Mucosa of descending colon (tissue), 3 donors: ENCODE data around the gene SF3B3. TPM values are rescaled to one million over a fixed set of nuclear protein-coding genes. Genes with fewer than 3 reads are reported as not detected.
"Not testable (repeated sequence)": the region's sequence is repeated elsewhere in the genome, so short reads cannot be mapped to it uniquely, and the experiment has no call there.

ENCODE experiments used
- ATAC-seq: fragments of 200-7000 bp; cut with Tn5 transposase; one replicate; pipeline ENCODE4 v1.9.1; 2020; ENCODE audit warnings: mild to moderate bottlenecking, moderate library complexity
- DNase-seq, 3 donors: peaks; one replicate each; pipeline ENCODE4 v3.0.0-alpha.2; 2020
- H3K36me3 ChIP-seq: fragments of 200-600 bp; one replicate; pipeline ENCODE4 v1.8.0; 2021; ENCODE audit warnings: low read depth, mild to moderate bottlenecking
- H3K4me1 ChIP-seq: fragments of 200-600 bp; one replicate; pipeline ENCODE4 v1.8.0; 2021; ENCODE audit warnings: low read depth, mild to moderate bottlenecking
- H3K4me3 ChIP-seq: fragments of 200-600 bp; one replicate; pipeline ENCODE4 v1.8.0; 2021; ENCODE audit warnings: mild to moderate bottlenecking
- H3K9me3 ChIP-seq: fragments of 200-600 bp; one replicate; pipeline ENCODE4 v1.8.0; 2021; ENCODE audit warnings: mild to moderate bottlenecking
- intact Hi-C, 2 donors: fragments of 100-400 bp; cut with DNase I in 1 of 2; cut with micrococcal nuclease in 1 of 2; formaldehyde crosslinking; loops; one replicate each; pipeline versions ENCODE4 v1.11.0 to v1.11.1; 2022; cut with DNase I, micrococcal nuclease
- total RNA-seq, 3 donors: library from RNA; stranded (reverse); fragmentation: NEBNext Ultra II Directional in 2 of 3; extraction: Animal tissue kit (Norgen Biotek cat#: 25700) in 2 of 3; gene quantifications; one replicate each; pipeline versions ENCODE4 v1.2.1 to v1.2.4, GENCODE V29; 2021 to 2023
- TF ChIP-seq, protein P1 (sequence below): fragments of 200-600 bp; IDR thresholded peaks from one replicate; pipeline ENCODE4 v1.8.0; 2022; ENCODE audit warnings: antibody characterized with exemption, mild to moderate bottlenecking
- donor health status: DM: no; HTN: no; CAD: no; lungs with moderate emphysema.
- donor health status: DM: no; HTN: no; CAD: no.
- donor health status: DM: no; HTN: yes; CAD: no.

SF3B3 gene
- total RNA-seq, 3 donors from 2014 or later: 158 to 179 (median 173) TPM

GRCh38 chr16:70512456-70512855 is 11.2 kb upstream of the SF3B3 start:
- intact Hi-C loops: no loop called here
- H3K9me3 ChIP-seq: no peaks in the 10 kb centered on the region
- no peak for DNase-seq
- ATAC-seq: no peak
- H3K4me3 ChIP-seq: no peak overlapping the region
- no peaks in the 10 kb centered on the region for H3K4me1 ChIP-seq
- H3K36me3 ChIP-seq: peaks cover 23% of the 10 kb centered on the region
- TF ChIP-seq, protein P1, sequence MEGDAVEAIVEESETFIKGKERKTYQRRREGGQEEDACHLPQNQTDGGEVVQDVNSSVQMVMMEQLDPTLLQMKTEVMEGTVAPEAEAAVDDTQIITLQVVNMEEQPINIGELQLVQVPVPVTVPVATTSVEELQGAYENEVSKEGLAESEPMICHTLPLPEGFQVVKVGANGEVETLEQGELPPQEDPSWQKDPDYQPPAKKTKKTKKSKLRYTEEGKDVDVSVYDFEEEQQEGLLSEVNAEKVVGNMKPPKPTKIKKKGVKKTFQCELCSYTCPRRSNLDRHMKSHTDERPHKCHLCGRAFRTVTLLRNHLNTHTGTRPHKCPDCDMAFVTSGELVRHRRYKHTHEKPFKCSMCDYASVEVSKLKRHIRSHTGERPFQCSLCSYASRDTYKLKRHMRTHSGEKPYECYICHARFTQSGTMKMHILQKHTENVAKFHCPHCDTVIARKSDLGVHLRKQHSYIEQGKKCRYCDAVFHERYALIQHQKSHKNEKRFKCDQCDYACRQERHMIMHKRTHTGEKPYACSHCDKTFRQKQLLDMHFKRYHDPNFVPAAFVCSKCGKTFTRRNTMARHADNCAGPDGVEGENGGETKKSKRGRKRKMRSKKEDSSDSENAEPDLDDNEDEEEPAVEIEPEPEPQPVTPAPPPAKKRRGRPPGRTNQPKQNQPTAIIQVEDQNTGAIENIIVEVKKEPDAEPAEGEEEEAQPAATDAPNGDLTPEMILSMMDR: no peak

- intact Hi-C loops: no loop called here
- TF ChIP-seq, protein P1: no peak
Measured at GRCh38 chr16:70520612-70521297, 2.9 kb upstream of the SF3B3 start.

DNA sequence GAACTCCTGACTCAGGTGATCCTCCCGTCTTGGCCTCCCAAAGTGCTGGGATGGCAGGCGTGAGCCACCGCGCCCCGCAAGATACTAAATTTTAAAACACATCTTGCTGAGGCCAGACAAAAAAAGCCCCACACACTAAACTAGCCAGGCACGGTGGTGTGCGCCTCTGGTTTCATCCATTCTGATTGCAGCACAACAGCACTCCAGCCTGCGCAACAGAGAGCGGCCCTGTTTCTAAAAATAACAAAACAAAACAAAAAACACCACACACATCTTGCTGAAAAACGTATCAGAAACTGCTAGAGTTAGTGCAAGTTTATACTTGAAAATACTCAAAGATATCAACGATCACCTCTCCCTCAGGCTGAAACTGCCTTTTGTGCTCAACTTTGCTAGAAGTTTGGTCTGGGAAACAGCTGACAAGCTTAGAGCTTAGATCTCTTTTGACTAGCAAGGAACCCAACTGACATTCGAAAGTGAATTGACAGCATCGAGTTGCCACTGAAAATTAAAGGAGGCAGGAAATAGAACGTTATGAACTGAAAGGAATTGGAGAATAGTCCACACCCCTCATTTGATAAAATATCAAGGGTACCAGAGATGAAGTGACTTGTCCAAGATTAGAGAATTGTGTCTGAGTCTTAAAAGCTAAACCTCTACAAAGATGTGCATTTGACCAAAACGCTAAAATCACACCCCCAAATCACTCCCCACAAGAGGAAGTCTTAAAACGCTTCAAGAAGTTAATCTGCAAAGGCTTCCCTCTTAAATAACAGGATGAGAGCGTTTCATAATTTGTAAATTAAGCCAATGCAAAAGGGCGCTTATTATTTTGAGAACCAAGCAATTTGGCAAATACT is 1.2 kb upstream of the SF3B3 start:
- ATAC-seq: no peak
- no peaks in the 10 kb centered on the region for H3K36me3 ChIP-seq
- intact Hi-C loops: no loop called here
- H3K4me3 ChIP-seq: peak overlapping the region; percentile 79
- H3K9me3 ChIP-seq: no peaks in the 10 kb centered on the region
- no peak for DNase-seq
- TF ChIP-seq, protein P1: no peak
- peaks cover 23% of the 10 kb centered on the region for H3K4me1 ChIP-seq

More at GRCh38 chr16:70520612-70521297, 2.9 kb upstream of the SF3B3 start:
- Histone ChIP-seq H3K4me3 (no peak overlapping the region), H3K36me3 (peaks cover 9% of the 10 kb centered on the region), H3K4me1 (peaks cover 16% of the 10 kb centered on the region), H3K9me3 (no peaks in the 10 kb centered on the region)
- DNase-seq (no peak), ATAC-seq (no peak)

- TF ChIP-seq, protein P1: no peak
- Histone ChIP-seq H3K9me3 (no peaks in the 10 kb centered on the region), H3K4me3 (peak within 1 kb of the TSS; percentile 79), H3K4me1 (peaks cover 23% of the 10 kb centered on the region), H3K36me3 (no peaks in the 10 kb centered on the region)
- peak; percentile 91 to 92 (median 92) for DNase-seq
- intact Hi-C loops: no loop called here
- ATAC-seq: peak; percentile 94
Measured at GRCh38 chr16:70523076-70523742, 407 bp upstream of the SF3B3 start, which contains the start of gene COG4. Gene COG4 (minus strand): TSS chr16:70523554. CDS start chr16:70523543, 11 bp downstream.

- intact Hi-C loops, H3K36me3 ChIP-seq, H3K9me3 ChIP-seq: not testable (repeated sequence)
- DNase-seq: peak; percentile 26 to 51 (median 50)
- ATAC-seq: peak; percentile 27
- H3K4me3 ChIP-seq: peak overlapping the region; percentile 79
- peaks cover 23% of the 10 kb centered on the region for H3K4me1 ChIP-seq
Measured at GRCh38 chr16:70524399-70524825, 796 bp downstream of the SF3B3 start.
